ENCODE data around the gene ZNF326.
"Not testable (repeated sequence)": the region's sequence is repeated elsewhere in the genome, so short reads cannot be mapped to it uniquely, and the experiment has no call there.

ZNF326 gene

DNA sequence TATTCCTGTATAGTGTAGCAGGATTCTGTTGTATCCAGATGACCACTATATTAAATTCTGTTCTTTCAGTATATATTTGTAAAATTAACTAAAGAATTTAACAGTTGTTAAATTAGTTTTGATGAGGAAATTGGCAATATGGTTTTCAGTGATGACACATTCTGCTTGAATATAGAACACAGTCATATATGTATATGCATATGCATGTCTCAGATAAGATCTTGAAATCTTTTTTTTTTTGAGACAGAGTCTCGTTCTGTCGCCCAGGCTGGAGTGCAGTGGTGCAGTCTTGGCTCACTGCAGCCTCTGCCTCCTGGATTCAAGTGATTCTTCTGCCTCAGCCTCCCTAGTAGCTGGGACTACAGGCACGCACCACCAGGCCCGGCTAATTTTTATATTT lies 2.2 kb downstream of the ZNF326 start:
- DNase-seq: not testable (repeated sequence)

DNA sequence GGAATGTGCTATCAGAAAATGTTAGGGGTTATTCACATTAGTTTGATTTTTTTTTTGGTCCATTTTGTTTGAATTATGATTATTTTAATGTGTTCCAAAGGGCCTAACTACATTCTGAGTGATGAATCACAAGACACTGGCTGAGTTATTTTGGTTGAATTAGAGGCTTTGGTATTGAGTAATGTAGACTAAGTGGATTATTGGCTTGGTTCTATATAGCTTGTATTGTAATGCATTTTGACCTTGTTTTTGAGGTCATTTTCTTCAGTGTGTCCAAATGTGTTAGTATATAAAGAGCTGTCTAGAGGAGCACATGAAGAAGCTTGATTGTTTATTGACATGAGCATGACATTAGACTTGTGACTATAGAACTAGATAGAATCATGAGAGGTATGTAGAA lies 3.4 kb downstream of the ZNF326 start:
- no peak for DNase-seq

DNA sequence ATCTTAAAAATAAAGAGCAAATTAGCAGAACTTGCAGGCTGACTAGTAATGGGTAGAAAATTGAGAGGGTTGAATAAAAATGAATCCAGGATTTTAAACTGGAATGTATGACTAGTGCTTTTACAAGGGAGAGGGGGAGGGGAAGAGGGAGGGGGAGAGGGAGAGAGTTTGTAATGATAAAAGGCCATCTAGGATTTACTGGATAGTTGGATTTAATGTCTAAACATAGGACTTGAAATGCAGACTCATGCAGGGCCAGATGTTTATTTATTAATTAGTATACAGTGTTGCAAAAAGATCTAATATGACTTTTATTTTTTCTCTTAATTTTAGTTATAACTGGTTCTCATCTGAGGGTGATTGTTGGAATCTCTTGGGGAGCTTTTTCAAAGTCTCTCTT lies 4.3 kb downstream of the ZNF326 start:
- no peak for DNase-seq

GRCh38 chr1:89999628-90000027 lies 4.7 kb downstream of the ZNF326 start:
- DNase-seq: no peak

GRCh38 chr1:90000934-90001676 lies 6.2 kb downstream of the ZNF326 start:
- no peak for DNase-seq

- no peak for DNase-seq
Observed at GRCh38 chr1:90007979-90008404, 13.1 kb downstream of the ZNF326 start.

GRCh38 chr1:90012300-90012699 lies 17.4 kb downstream of the ZNF326 start:
- no peak for DNase-seq

DNA sequence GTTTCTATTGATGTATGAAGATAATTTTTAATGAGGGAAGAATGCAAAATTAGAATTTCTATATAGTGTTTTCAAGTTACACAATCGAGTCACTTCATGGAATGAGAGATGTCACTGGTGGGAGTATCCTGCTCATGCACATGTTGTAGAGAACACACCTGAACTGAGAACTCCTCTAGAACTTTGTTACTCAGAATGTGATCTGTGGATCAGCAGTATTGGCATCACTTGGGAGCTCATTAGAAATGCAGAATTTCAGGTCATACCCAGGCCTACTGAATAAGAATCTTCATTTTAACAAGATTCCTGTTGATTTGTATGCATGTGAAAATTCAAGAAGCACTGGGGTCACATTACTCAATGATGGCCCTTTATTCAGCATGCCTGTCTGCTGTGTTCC lies 28.8 kb downstream of the ZNF326 start:
- DNase-seq: no peak

DNA sequence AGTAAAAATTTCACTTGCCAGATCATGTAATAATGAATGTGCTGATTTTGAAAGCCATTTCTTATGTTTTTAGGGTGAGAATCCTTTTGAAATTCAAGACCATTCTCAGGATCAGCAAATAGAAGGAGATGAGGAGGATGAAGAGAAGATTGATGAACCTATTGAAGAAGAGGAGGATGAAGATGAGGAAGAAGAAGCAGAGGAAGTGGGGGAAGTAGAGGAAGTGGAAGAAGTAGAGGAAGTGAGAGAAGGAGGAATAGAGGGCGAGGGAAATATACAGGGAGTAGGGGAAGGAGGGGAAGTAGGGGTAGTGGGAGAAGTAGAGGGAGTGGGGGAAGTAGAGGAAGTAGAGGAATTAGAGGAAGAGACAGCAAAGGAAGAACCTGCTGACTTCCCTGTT lies 32.4 kb downstream of the ZNF326 start:
- no peak for DNase-seq

DNA sequence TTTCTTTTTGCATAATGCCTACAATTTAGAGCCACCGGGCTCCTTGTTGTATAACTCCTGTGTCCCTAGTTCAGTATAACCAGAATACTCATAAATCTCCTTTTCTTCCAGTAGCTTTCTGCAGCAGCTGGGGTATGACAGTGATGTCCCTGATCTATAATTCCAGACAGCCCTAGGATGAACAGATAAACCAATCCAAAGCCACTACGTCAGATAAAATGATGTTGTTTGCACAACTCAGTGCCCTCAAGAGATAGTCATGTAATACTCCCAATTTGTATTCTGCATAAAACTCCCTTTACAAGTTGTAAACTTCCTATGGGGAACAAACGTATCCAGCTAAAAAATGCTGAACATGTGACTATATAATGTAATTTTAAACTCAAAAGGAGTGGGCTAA lies 44.7 kb downstream of the ZNF326 start:
- DNase-seq: no peak

DNA sequence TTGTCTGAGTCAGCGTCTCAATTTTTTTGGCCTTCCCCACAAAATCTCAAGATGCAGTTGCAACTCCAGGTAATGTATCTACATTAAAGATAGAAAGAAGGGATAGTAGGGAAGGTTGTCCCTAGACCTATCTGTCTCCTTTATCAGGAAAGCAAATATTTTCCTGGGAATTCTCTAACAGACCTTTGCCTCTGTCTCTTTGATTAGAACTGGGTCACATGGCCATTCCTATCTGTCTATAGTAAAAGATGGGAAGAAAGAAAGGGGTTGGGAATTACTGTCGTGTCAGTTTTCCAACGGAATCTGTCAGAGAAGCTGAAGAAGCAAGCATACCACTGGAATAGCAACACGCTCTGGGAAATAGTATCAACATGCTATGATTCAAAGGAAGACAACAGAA lies 48.7 kb downstream of the ZNF326 start:
- no peak for DNase-seq

GRCh38 chr1:90044346-90044745 lies 49.4 kb downstream of the ZNF326 start:
- no peak for DNase-seq

- no peak for DNase-seq
Observed at GRCh38 chr1:90045853-90046563, 51.1 kb downstream of the ZNF326 start.

GRCh38 chr1:90046635-90047034 lies 51.7 kb downstream of the ZNF326 start:
- DNase-seq: no peak

GRCh38 chr1:90048043-90048442 lies 53.1 kb downstream of the ZNF326 start:
- DNase-seq: no peak

GRCh38 chr1:90062700-90063643 lies 68.1 kb downstream of the ZNF326 start:
- not testable (repeated sequence) for DNase-seq

- not testable (repeated sequence) for DNase-seq
Observed at GRCh38 chr1:90064109-90064508, 69.2 kb downstream of the ZNF326 start.

- no peak for DNase-seq
Observed at GRCh38 chr1:90067194-90067931, 72.5 kb downstream of the ZNF326 start.

DNA sequence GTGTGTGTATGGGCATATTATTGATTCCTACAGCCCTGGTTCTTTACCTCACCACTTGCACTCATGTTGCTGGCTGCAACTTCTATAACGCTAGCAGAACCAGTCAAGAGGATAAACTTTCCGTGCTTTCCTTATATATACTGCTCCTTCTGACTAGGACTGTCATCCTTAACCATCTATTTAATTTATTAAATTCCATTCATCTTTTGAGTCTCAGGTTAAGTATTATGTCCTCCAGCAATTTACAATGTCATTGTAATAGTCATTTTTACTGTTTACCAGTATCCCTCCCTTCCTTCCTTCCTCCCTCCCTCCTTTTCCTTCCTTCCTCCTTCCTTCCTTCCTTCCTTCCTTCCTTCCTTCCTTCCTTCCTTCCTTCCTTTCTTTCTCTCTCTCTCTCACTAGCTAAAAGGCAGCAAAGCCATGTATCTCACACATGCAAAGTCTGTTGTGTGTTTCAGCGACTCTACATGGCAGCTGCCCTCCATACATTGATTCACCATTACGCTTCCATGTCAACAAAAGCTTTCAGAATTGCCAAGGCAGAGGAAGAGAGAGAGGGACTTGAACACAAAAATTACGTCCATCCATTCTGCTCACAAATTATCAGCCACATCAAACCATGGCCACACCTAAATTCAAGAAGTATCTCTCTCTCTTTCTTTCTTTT lies 73.8 kb downstream of the ZNF326 start:
- DNase-seq: no peak

- DNase-seq: no peak
Observed at GRCh38 chr1:90074137-90074536, 79.2 kb downstream of the ZNF326 start.

- DNase-seq: no peak
Observed at GRCh38 chr1:90074566-90074965, 79.7 kb downstream of the ZNF326 start.

- DNase-seq: peak in 1 of 2 donors; percentile 26
Observed at GRCh38 chr1:90074970-90075391, 80.1 kb downstream of the ZNF326 start.

All from hippocampal formation (tissue), 2 donors.